ENCODE data around the gene RASSF6.
"Not testable (repeated sequence)": the region's sequence is repeated elsewhere in the genome, so short reads cannot be mapped to it uniquely, and the experiment has no call there.

RASSF6 gene

GRCh38 chr4:73577371-73577770 is 42.9 kb downstream of the RASSF6 start:
- no peak for DNase-seq (ENCODE audit: low read depth in 2 of 2)

GRCh38 chr4:73576381-73576780 is 43.9 kb downstream of the RASSF6 start:
- no peak for DNase-seq (ENCODE audit: low read depth in 2 of 2)

DNA sequence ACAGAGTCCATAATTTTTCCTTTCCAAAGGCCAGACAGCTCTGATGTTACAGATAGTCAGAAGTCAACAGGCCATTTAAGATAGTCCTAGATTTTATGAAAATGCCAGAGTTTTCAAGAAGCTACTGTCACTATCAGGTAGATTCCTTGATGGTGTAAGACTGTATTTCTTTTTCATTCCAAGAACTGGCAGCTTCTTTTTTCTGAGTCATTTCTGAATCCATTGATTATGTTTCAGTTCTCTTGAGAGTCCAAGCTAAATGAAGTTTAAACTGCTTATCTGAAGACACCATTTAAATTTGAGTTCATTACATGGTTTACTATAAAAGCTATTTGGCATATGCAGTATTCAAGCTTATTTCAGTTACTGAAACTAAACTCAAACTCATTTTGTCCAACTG is 44.6 kb downstream of the RASSF6 start:
- DNase-seq (ENCODE audit: low read depth in 2 of 2): no peak

- no peak for DNase-seq (ENCODE audit: low read depth in 2 of 2)
Measured at GRCh38 chr4:73573794-73574528, 46.3 kb downstream of the RASSF6 start.

DNA sequence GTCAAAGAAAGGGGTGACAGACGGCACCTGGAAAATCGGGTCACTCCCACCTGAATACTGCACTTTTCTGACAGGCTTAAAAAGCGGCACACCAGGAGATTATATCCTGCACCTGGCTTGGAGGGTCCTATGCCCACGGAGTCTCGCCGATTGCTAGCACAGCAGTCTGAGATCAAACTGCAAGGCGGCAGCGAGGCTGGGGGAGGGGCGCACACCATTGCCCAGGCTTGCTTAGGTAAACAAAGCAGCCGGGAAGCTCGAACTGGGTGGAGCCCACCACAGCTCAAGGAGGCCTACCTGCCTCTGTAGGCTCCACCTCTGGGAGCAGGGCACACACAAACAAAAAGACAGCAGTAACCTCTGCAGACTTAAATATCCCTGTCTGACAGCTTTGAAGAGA is 69.4 kb downstream of the RASSF6 start:
- not testable (repeated sequence) for DNase-seq (ENCODE audit: low read depth in 2 of 2)

- DNase-seq (ENCODE audit: low read depth in 2 of 2): no peak
Measured at GRCh38 chr4:73544620-73545019, 75.6 kb downstream of the RASSF6 start.

DNA sequence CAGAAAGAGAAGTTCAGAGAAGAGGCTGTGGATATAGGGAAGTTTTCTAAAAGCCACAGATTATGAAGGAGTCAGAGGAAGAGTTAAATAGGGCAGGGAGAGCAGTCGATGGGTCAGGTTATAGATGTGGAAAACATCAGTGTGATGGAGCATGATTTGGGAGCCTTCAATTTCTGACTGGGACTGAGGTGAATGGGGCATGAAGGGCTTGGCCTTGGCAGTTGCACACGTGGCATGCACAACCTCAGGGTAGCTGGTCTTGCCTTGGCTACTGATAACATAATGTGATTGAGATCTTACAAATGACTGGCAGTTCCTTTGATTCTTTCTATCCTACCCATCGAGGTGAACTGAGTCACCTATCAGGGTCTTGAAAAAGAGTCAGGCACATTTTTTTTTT is 79.0 kb downstream of the RASSF6 start:
- no peak for DNase-seq (ENCODE audit: low read depth in 2 of 2)

GRCh38 chr4:73540826-73541225 is 79.4 kb downstream of the RASSF6 start:
- DNase-seq (ENCODE audit: low read depth in 2 of 2): no peak

DNA sequence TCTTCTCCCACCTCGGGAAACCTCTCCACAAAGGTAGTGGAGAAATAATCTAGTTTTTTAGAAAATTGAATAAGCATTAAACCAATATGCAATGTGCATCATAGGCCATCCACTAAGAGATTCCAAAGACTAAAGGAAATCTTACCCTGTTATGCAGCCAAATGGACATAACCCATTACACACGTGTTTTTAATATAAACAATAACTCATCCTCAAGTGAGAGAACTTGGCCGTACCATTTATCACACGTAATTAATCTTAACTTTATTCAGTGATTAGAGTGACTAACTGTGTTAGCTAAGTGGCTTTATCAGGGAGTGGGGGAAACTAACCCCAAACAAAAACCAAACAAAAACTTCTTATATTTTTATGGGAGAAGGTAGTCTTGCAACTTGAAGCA is 80.8 kb downstream of the RASSF6 start:
- no peak for DNase-seq (ENCODE audit: low read depth in 2 of 2)

DNA sequence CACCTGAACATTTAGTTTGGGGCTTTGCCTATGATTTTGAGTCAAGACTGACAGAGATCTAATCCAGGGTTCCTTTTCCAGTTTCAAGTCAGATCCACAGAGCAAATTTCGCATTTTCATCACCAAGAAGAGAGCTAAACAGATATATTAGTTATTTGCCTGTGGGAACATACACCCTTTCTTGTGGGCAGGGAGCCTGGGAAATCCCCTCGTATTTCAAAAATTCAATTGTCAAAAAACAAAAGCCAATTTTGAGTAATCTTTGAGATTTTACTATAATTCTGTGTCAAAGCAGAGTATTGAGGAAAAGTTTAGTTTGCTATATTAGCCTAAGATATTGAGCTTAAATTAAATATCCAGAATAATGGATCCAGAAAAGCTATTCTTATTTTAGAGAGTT is 82.1 kb downstream of the RASSF6 start:
- DNase-seq (ENCODE audit: low read depth in 2 of 2): no peak

DNA sequence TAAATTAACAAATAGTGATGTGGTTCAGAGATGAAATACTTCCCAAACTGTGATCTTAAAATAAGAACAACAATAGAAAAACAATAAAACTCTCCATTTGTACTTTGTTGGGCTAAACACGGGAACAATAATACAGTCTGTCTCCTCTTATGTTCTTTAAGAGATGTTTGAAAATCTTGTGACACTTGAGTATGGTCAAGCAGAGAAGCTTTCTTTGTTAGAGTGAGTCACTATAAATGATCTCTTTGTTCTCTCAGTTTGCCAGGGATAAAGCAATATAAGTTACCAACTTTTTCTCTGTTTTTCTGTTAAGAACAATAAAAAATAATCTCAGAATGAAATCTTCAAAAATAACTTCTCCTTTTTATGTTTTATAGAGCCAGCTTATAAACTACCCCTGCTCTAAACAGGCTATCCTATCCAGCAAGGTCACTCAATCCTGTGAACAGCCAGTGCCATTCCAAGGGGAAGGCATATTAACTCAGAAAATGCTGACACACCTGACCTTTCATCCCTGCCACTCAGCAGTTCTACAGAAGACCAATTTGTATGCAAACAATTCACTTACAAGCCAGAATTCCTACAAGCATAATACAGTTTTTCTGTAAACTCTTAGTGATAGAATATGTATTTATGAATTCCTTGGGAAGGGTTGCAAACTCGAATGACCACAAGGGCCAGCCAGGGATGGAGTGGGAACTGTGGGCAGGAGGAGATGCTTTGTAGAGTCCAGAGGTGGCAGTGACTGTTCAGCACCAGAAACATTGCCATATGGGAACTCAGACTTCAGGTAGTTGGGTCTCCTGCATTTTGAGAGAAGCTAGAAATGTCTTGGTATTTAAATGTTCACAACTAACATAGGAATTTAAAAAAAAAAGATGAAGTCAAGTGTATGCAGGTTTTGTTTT is 86.5 kb downstream of the RASSF6 start:
- no peak for DNase-seq (ENCODE audit: low read depth in 2 of 2)

DNA sequence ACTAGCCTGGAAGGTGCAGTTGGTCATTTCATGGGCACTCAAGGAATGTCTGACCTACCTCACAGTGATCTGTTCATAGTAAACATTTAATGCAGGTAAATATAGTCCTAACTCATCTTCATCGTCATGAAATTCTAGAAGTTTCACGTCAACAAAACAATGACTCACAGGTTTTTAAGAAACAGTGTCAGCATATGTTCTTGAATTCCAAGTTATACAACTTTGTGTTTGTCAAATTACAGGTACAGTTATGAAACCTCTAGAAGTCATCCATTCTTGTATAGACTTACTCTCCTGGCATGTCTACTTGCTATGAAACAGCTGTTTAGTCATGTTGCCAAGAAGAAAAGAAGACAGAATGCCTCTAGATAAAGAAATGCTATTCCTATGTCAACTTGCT is 92.1 kb downstream of the RASSF6 start:
- DNase-seq (ENCODE audit: low read depth in 2 of 2): no peak

- DNase-seq (ENCODE audit: low read depth in 2 of 2): no peak
Measured at GRCh38 chr4:73527196-73527595, 93.0 kb downstream of the RASSF6 start.

DNA sequence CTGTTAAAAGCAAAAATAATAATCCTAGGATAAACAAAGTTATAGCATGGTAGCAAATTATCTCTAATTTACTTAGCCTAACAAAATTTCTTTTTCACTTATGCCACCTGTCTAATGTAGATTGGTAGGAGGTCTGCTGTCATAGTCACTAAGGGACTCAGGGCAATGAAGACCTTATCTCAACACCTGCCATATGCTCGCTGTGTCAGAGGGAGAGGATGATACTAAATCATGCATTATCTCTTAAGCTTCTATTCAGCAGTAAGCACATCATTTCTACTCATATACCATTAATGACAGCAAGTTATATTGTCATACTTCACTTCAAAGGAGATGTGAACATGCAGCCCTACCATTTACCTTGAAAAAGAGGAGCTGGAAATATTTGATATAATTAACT is 94.6 kb downstream of the RASSF6 start:
- no peak for DNase-seq (ENCODE audit: low read depth in 2 of 2)

DNA sequence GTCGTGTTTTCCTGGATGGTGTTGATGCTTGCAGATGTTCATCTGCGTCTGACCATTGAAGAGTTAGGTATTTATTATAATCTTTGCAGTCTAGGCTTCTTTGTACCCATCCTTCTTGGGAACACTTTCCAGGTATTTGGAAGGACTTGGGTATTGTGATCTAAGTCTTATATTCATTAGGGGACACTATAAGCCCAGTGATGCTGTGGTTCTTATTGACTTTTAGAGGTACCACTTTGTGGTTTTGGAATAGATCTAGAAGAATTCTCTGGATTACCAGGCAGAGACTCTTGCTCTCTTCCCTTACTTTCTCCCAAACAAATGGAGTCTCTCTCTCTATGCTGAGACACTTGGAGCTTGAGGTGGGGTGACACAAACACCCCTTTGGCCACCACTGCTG is 97.1 kb downstream of the RASSF6 start:
- no peak for DNase-seq (ENCODE audit: low read depth in 2 of 2)

All from stimulated activated CD8-positive, alpha-beta memory T cell treated with anti-CD3 and anti-CD28 coated beads, Interleukin-7, amount 100 ng/mL, for 1 hour (primary cell).